HEK293 (cell line): Measurements from ENCODE around the gene CATSPERZ.

Source experiments
- CTCF ChIA-PET: fragments of 350-600 bp; formaldehyde crosslinking; extraction: SDS; loops from one replicate; lab custom pipeline; 2021; ENCODE audit warnings: antibody characterized with exemption; lab: Yijun Ruan, JAX
- POLR2A ChIA-PET: fragments of 300-600 bp; formaldehyde crosslinking; extraction: SDS; loops from one replicate; lab custom pipeline; 2020; ENCODE audit warnings: antibody characterized with exemption, inconsistent platforms; lab: Yijun Ruan, JAX
- H3K27ac ChIP-seq: fragments of 200-500 bp; sonication (Bioruptor generic); 2 replicates; pipeline ENCODE4 v1.5.1; 2014; ENCODE audit warnings: low read depth, low read length, control low read depth, inconsistent platforms; ENCODE audit errors: extremely low read depth
- H3K36me3 ChIP-seq, 2 experiments: fragments of 200-500 bp in 1 of 2; sonication (Bioruptor generic) in 1 of 2; 1 replicate in 1 of 2; 2 replicates in 1 of 2; pipeline ENCODE4 v1.5.1; 2014 to 2017; ENCODE audit warnings: inconsistent platforms in 2 of 2, low read length in 2 of 2; ENCODE audit not compliant: control insufficient read depth in 2 of 2, insufficient read depth in 1 of 2
- H3K4me1 ChIP-seq: fragments of 200-500 bp; sonication (Bioruptor generic); 2 replicates; pipeline ENCODE4 v1.5.1; 2014; ENCODE audit warnings: mild to moderate bottlenecking, low read length, inconsistent platforms; ENCODE audit not compliant: control insufficient read depth, insufficient read depth
- H3K4me3 ChIP-seq: 2 replicates; pipeline ENCODE4 v1.5.1; 2011; ENCODE audit warnings: low read depth, mild to moderate bottlenecking, control low read depth, low read length, moderate library complexity
- H3K9me3 ChIP-seq: fragments of 200-500 bp; sonication (Bioruptor generic); 2 replicates; pipeline ENCODE4 v1.5.1; 2014; ENCODE audit warnings: low read depth, low read length, inconsistent platforms; ENCODE audit not compliant: control insufficient read depth, insufficient read depth
- GFI1B ChIP-seq: fragments of 450-650 bp; formaldehyde crosslinking; IDR thresholded peaks from 2 replicates; pipeline ENCODE4 v1.5.1; 2016; ENCODE audit warnings: missing biosample characterization, missing genetic modification characterization
- KLF1 ChIP-seq: fragments of 450-650 bp; formaldehyde crosslinking; IDR thresholded peaks from 2 replicates; pipeline ENCODE4 v1.5.1; 2016; ENCODE audit warnings: missing biosample characterization, missing genetic modification characterization
- KLF7 ChIP-seq: fragments of 450-650 bp; formaldehyde crosslinking; IDR thresholded peaks from 2 replicates; pipeline ENCODE4 v1.5.1; 2016; ENCODE audit warnings: missing biosample characterization, missing genetic modification characterization, borderline replicate concordance
- OSR2 ChIP-seq: fragments of 450-650 bp; formaldehyde crosslinking; IDR thresholded peaks from 2 replicates; pipeline ENCODE4 v1.5.1; 2016; ENCODE audit warnings: missing biosample characterization, missing genetic modification characterization
- REST ChIP-seq: fragments of 450-650 bp; formaldehyde crosslinking; IDR thresholded peaks from 2 replicates; pipeline ENCODE4 v1.5.1; 2016; ENCODE audit warnings: missing biosample characterization, missing genetic modification characterization
- SP7 ChIP-seq: fragments of 450-650 bp; formaldehyde crosslinking; IDR thresholded peaks from 2 replicates; pipeline ENCODE4 v1.5.1; 2016; ENCODE audit warnings: missing biosample characterization, missing genetic modification characterization
- ZFP37 ChIP-seq: fragments of 450-650 bp; formaldehyde crosslinking; IDR thresholded peaks from 2 replicates; pipeline ENCODE4 v1.5.1; 2016; ENCODE audit warnings: missing biosample characterization, missing genetic modification characterization
- ZNF202 ChIP-seq: fragments of 450-650 bp; formaldehyde crosslinking; IDR thresholded peaks from 2 replicates; pipeline ENCODE4 v1.5.1; 2016; ENCODE audit warnings: missing biosample characterization, missing genetic modification characterization, borderline replicate concordance
- ZNF335 ChIP-seq: fragments of 450-650 bp; formaldehyde crosslinking; conservative IDR thresholded peaks from 2 replicates; pipeline ENCODE4 v1.5.1; 2016; ENCODE audit warnings: missing biosample characterization, missing genetic modification characterization
- ZNF354C ChIP-seq: fragments of 450-650 bp; formaldehyde crosslinking; IDR thresholded peaks from 2 replicates; pipeline ENCODE4 v1.5.1; 2016; ENCODE audit warnings: missing biosample characterization, missing genetic modification characterization, low read depth, borderline replicate concordance
- ZNF362 ChIP-seq: fragments of 450-650 bp; formaldehyde crosslinking; IDR thresholded peaks from 2 replicates; pipeline ENCODE4 v1.5.1; 2016; ENCODE audit warnings: missing biosample characterization, missing genetic modification characterization
- ZNF398 ChIP-seq: fragments of 450-650 bp; formaldehyde crosslinking; IDR thresholded peaks from 2 replicates; pipeline ENCODE4 v1.5.1; 2017; ENCODE audit warnings: missing biosample characterization, missing genetic modification characterization
- ZNF600 ChIP-seq: fragments of 450-650 bp; formaldehyde crosslinking; IDR thresholded peaks from 2 replicates; pipeline ENCODE4 v1.5.1; 2016; ENCODE audit warnings: missing biosample characterization, missing genetic modification characterization
- ZNF664 ChIP-seq: fragments of 450-650 bp; formaldehyde crosslinking; IDR thresholded peaks from 2 replicates; pipeline ENCODE4 v1.5.1; 2016; ENCODE audit warnings: missing biosample characterization, missing genetic modification characterization
- ZNF791 ChIP-seq: fragments of 450-650 bp; formaldehyde crosslinking; IDR thresholded peaks from 2 replicates; pipeline ENCODE4 v1.5.1; 2016; ENCODE audit warnings: missing biosample characterization, missing genetic modification characterization
- ZNF792 ChIP-seq: fragments of 450-650 bp; formaldehyde crosslinking; IDR thresholded peaks from 2 replicates; pipeline ENCODE4 v1.5.1; 2016; ENCODE audit warnings: missing biosample characterization, missing genetic modification characterization
- ZNF843 ChIP-seq: fragments of 450-650 bp; formaldehyde crosslinking; IDR thresholded peaks from 2 replicates; pipeline ENCODE4 v1.5.1; 2016; ENCODE audit warnings: missing biosample characterization, missing genetic modification characterization

CATSPERZ gene

DNA sequence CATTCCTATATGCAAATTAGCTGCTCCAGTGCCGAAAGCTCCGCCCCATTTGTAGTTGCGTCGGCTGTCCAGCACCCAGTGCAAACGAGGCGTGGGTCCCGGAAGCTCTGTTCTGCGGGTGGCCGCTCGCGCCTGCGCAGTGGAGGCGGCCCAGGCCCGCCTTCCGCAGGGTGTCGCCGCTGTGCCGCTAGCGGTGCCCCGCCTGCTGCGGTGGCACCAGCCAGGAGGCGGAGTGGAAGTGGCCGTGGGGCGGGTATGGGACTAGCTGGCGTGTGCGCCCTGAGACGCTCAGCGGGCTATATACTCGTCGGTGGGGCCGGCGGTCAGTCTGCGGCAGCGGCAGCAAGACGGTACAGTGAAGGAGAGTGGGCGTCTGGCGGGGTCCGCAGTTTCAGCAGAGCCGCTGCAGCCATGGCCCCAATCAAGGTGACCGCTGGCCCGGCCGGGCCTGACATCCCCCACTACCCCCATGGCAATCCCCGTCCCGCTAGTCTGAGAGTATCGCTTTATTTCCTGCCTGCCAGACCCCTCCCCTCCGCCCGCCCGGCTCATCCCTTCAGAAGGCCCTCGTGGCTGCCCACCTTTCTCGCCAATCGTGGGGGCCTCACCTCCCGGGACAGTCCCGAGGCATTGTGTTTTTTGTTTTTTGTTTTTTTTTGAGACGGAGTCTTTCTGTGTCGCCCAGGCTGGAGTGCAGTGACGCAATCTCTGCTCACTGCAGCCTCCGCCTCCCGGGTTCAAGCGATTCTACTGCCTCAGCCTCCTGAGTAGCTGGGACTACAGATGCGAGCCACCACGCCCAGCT, 18.0 kb downstream of the CATSPERZ start, which contains the start of gene PRDX5 (continued):
- TF ChIP-seq REST (tag by site-specific recombination) (peak; percentile 90), ZNF202 (tag by site-specific recombination) (no peak), ZNF335 (tag by site-specific recombination) (peak; percentile 92), OSR2 (tag by site-specific recombination) (0 out of 2 replicates have a peak, but pooled peaks have one; percentile 8), ZNF362 (tag by site-specific recombination) (peak; percentile 80; the same call in 1 of the 2 replicates), ZFP37 (peak; percentile 37; the same call in 1 of the 2 replicates), GFI1B (tag by site-specific recombination) (0 out of 2 replicates have a peak, but pooled peaks have one; percentile 16), ZNF843 (tag by site-specific recombination) (0 out of 2 replicates have a peak, but pooled peaks have one; percentile 25), ZNF354C (no peak), KLF1 (peak; percentile 43; the same call in 1 of the 2 replicates), SP7 (peak; percentile 25; the same call in 1 of the 2 replicates), ZNF792 (tag by site-specific recombination) (0 out of 2 replicates have a peak, but pooled peaks have one; percentile 19), ZNF664 (no peak), ZNF600 (tag by site-specific recombination) (peak; percentile 64), ZNF398 (tag by site-specific recombination) (peak; percentile 31; the same call in 1 of the 2 replicates), ZNF791 (tag by site-specific recombination) (no peak)

GRCh38 chr11:64318766-64319761, 18.9 kb downstream of the CATSPERZ start:
- Histone ChIP-seq H3K27ac (peak overlapping the region; percentile 44), H3K9me3 (no peaks in the 10 kb centered on the region), H3K4me1 (no peaks in the 10 kb centered on the region), H3K4me3 (peak overlapping the region; percentile 90), H3K36me3 (peaks cover 0 to 62% of the 10 kb centered on the region in 2 experiments; a peak in 1 of 3 replicates)
- ChIA-PET POLR2A (interaction anchor here (1.9 to 4.0 kb wide), 3 partner anchors 13 to 133 kb away, joined by 19 to 43 read pairs (median 22); partner anchors contain the start of genes ESRRA and STIP1), CTCF (interaction anchor here (0.7 to 5.0 kb wide), 6 partner anchors 13 to 39 kb away, joined by 3 to 85 read pairs (median 16); partner anchors contain the start of gene CCDC88B)
- no peak for TF ChIP-seq KLF7 (tag by site-specific recombination)
